Natural killer cell (primary cell): ENCODE measurements around the gene ARL13A. TPM values are rescaled to one million over a fixed set of nuclear protein-coding genes. Genes with fewer than 3 reads are reported as not detected.
A peak's percentile ranks its signal among the peaks of the same experiment; 100 is the strongest.

Experiments
- ATAC-seq, 3 donors: fragments of 150-1000 bp in 2 of 3; fragments of 200-7000 bp in 1 of 3; cut with Tn5 transposase; 1 replicate in 1 of 3; 2 replicates in 2 of 3; pipeline ENCODE4 v1.10.0; 2021; ENCODE audit warnings: mild to moderate bottlenecking in 2 of 3, moderate library complexity in 2 of 3
- DNase-seq, 2 donors: peaks; one replicate each; pipeline versions ENCODE4 v3.0.0 to v3.0.0-alpha.2; 2013 to 2021; ENCODE audit warnings: mixed read lengths in 1 of 2
- H3K27ac ChIP-seq: one replicate; pipeline ENCODE4 v1.5.1; 2013; ENCODE audit warnings: mild to moderate bottlenecking, low read length
- H3K27me3 ChIP-seq: one replicate; pipeline ENCODE4 v1.6.1; 2013; ENCODE audit warnings: low read length; ENCODE audit not compliant: control insufficient read depth, insufficient read depth
- H3K36me3 ChIP-seq: one replicate; pipeline ENCODE4 v1.6.1; 2013; ENCODE audit warnings: low read length; ENCODE audit not compliant: control insufficient read depth, insufficient read depth
- H3K4me1 ChIP-seq: one replicate; pipeline ENCODE4 v1.6.1; 2013; ENCODE audit warnings: low read length; ENCODE audit not compliant: control insufficient read depth, insufficient read depth
- H3K4me3 ChIP-seq: one replicate; pipeline ENCODE4 v1.5.1; 2013; ENCODE audit warnings: low read length
- H3K9me3 ChIP-seq: one replicate; pipeline ENCODE4 v1.6.1; 2013; ENCODE audit warnings: low read length; ENCODE audit not compliant: control insufficient read depth, insufficient read depth
- H3K27ac Mint-ChIP-seq, 2 donors: one replicate each; pipeline ENCODE4 v1.8.0; 2022; ENCODE audit warnings: mild to moderate bottlenecking in 2 of 2, mixed read lengths in 2 of 2, moderate library complexity in 1 of 2
- H3K27me3 Mint-ChIP-seq, 2 donors: one replicate each; pipeline ENCODE4 v1.8.0; 2022; ENCODE audit warnings: low read depth in 2 of 2, mixed read lengths in 2 of 2
- H3K36me3 Mint-ChIP-seq: one replicate; pipeline ENCODE4 v1.8.0; 2022; ENCODE audit warnings: mixed read lengths
- H3K4me1 Mint-ChIP-seq, 2 donors: one replicate each; pipeline ENCODE4 v1.8.0; 2022; ENCODE audit warnings: mixed read lengths in 2 of 2
- H3K4me3 Mint-ChIP-seq: one replicate; pipeline ENCODE4 v1.8.0; 2022; ENCODE audit warnings: mild to moderate bottlenecking, moderate library complexity, mixed read lengths
- H3K9me3 Mint-ChIP-seq, 2 donors: one replicate each; pipeline ENCODE4 v1.8.0; 2022; ENCODE audit warnings: mixed read lengths in 2 of 2
- WGBS: methylation state at CpG from one replicate; pipeline ENCODE4 v1.1.7; 2013; ENCODE audit warnings: missing lambda C conversion rate; ENCODE audit not compliant: insufficient coverage; 5-methylcytosine and 5-hydroxymethylcytosine counted together
- intact Hi-C: fragments of 100-400 bp; cut with micrococcal nuclease; formaldehyde crosslinking; loops from one replicate; pipeline ENCODE4 v1.14.2; 2022
- total RNA-seq, 4 donors: library from RNA; stranded (reverse); fragments of 120-200 nt in 1 of 4; gene quantifications; one replicate each; pipeline versions ENCODE4 v1.2.3 to v1.2.4, GENCODE V29; 2013 to 2022
- TF ChIP-seq, protein P1 (sequence below): fragments of 200-600 bp; IDR thresholded peaks from one replicate; pipeline ENCODE4 v1.8.0; 2022; ENCODE audit warnings: antibody characterized with exemption

ARL13A gene
- total RNA-seq, 3 donors from 2014 or later (not counting 1 experiment from before 2014, with no cell fraction given): not detected

DNA sequence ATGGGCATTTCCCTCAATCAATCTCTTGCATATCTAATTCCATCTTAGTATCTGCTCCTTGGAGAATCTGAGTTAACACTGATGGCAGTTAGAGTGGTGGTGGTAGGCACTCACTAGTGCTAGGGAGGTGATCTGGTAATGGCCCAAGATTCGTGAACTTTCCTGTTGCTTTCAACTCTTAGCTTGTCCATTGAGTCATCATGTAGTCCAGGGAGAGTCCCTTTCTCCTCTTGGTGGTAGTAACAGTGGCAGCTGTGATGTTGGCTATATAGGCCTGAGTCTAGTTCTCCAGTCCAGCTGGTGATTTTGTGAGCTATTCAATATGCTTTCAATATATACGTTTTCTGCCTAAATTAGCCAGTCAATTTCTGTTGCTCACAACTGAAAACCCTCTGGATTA is 33.7 kb upstream of the ARL13A start:
- Histone ChIP-seq H3K27me3 (no peaks in the 10 kb centered on the region), H3K4me1 (no peaks in the 10 kb centered on the region), H3K9me3 (no peaks in the 10 kb centered on the region), H3K27ac (no peak overlapping the region), H3K4me3 (no peak overlapping the region), H3K36me3 (no peaks in the 10 kb centered on the region)
- no peak overlapping the region for H3K27ac Mint-ChIP-seq
- no peaks in the 10 kb centered on the region for H3K9me3 Mint-ChIP-seq
- ATAC-seq (no peak), DNase-seq (no peak)
- H3K4me3 Mint-ChIP-seq: no peak overlapping the region
- TF ChIP-seq, protein P1, sequence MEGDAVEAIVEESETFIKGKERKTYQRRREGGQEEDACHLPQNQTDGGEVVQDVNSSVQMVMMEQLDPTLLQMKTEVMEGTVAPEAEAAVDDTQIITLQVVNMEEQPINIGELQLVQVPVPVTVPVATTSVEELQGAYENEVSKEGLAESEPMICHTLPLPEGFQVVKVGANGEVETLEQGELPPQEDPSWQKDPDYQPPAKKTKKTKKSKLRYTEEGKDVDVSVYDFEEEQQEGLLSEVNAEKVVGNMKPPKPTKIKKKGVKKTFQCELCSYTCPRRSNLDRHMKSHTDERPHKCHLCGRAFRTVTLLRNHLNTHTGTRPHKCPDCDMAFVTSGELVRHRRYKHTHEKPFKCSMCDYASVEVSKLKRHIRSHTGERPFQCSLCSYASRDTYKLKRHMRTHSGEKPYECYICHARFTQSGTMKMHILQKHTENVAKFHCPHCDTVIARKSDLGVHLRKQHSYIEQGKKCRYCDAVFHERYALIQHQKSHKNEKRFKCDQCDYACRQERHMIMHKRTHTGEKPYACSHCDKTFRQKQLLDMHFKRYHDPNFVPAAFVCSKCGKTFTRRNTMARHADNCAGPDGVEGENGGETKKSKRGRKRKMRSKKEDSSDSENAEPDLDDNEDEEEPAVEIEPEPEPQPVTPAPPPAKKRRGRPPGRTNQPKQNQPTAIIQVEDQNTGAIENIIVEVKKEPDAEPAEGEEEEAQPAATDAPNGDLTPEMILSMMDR: no peak
- intact Hi-C loops: no loop called here
- H3K36me3 Mint-ChIP-seq: no peaks in the 10 kb centered on the region
- no peaks in the 10 kb centered on the region for H3K4me1 Mint-ChIP-seq
- H3K27me3 Mint-ChIP-seq: peaks cover 10 to 16% of the 10 kb centered on the region in 2 donors
- WGBS: 100% methylated on average over 1 of the region's 2 CpGs

DNA sequence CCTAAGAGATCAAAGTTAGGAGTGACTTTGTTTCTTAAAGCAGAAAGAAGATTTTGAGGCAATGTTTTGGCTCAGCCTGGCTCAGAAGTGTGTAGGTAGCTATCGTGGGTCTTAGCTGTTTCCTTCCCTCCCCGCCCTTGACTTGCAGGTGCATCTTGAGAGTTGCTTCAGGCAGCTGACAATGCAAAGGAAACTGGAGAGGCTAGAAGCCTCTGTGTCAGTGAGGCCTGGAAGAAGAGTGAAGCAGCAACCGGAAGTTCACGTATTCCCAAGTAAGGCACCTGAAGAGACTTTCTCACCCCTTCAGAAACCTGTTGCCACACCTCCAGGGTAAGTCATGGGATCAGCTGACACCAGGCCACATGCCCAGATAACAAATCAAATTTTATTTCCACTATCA is 30.2 kb upstream of the ARL13A start:
- Histone ChIP-seq H3K9me3 (no peaks in the 10 kb centered on the region), H3K4me3 (no peak overlapping the region), H3K36me3 (no peaks in the 10 kb centered on the region), H3K27ac (no peak overlapping the region), H3K27me3 (no peaks in the 10 kb centered on the region), H3K4me1 (no peaks in the 10 kb centered on the region)
- no peaks in the 10 kb centered on the region for H3K9me3 Mint-ChIP-seq
- no peaks in the 10 kb centered on the region for H3K36me3 Mint-ChIP-seq
- ATAC-seq: no peak
- TF ChIP-seq, protein P1: no peak
- DNase-seq: peak in 1 of 2 donors; percentile 17
- H3K4me1 Mint-ChIP-seq: no peaks in the 10 kb centered on the region
- H3K4me3 Mint-ChIP-seq: no peak overlapping the region
- 78% methylated on average over 4 of the region's 4 CpGs for WGBS
- intact Hi-C loops: no loop called here
- peaks cover 0 to 2% of the 10 kb centered on the region in 2 donors for H3K27me3 Mint-ChIP-seq
- no peak overlapping the region for H3K27ac Mint-ChIP-seq

DNA sequence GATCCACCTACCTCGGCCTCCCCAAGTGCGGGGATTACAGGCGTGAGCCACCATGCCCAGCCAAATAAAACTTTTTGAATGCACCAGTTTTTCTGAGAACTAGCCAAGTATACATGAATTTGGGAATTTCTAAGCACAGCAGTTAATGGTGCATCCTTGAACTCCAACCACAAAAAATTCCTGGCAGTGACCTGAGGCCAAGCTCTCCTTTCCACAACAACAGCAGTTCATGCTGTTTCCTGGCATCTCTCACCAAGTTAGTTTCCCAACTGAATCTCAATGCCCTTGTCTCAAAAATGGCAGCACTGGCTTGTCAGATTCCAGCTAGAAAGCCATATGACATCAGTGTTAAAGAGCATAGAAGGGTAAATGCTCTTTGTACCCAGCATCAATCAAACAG is 24.9 kb upstream of the ARL13A start:
- no peaks in the 10 kb centered on the region for H3K4me1 ChIP-seq
- Mint-ChIP-seq H3K9me3 (no peaks in the 10 kb centered on the region), H3K4me1 (no peaks in the 10 kb centered on the region), H3K36me3 (no peaks in the 10 kb centered on the region), H3K27ac (no peak overlapping the region), H3K4me3 (no peak overlapping the region), H3K27me3 (peaks cover 0 to 2% of the 10 kb centered on the region in 2 donors)
- 98% methylated on average over 3 of the region's 3 CpGs for WGBS
- H3K36me3 ChIP-seq: no peaks in the 10 kb centered on the region
- no peak for ATAC-seq
- TF ChIP-seq, protein P1: no peak
- H3K9me3 ChIP-seq: no peaks in the 10 kb centered on the region
- intact Hi-C loops: no loop called here
- H3K27ac ChIP-seq: no peak overlapping the region
- H3K4me3 ChIP-seq: no peak overlapping the region
- DNase-seq: no peak
- no peaks in the 10 kb centered on the region for H3K27me3 ChIP-seq

DNA sequence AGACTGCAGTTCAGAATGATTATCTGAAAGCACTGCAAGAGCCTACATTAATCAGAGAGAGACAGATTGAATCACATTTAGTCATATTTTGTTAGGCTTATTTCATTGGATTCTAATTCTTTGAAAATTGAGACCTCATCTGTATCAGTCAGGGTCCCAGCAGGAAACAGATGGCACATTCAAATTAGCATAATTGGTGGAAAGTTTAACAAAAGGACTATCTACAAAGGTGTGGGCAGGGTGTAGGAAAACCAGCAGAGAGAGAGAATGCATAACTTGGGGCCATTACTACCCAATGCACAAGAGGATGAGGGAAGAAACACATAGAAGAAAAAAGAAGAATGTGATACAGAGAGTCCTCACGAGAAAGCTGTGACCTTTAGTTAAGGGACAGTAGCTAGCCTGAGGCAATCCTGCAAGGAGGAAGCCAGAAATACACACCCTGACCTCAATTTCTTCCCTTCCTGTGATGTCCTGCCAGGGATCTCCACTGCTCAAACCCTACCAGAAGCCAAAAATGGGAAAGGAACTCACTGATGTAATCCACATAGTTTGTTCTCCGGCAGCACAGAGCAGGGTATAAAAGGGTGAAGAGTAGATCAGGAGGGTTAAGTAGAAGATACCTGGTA is 23.1 kb upstream of the ARL13A start:
- intact Hi-C loops: no loop called here
- no CpG with 5 or more reads among the region's 2 CpGs for WGBS
- no peak overlapping the region for H3K27ac Mint-ChIP-seq
- TF ChIP-seq, protein P1: no peak
- H3K4me1 ChIP-seq: no peaks in the 10 kb centered on the region
- no peaks in the 10 kb centered on the region for H3K36me3 ChIP-seq
- no peaks in the 10 kb centered on the region for H3K9me3 ChIP-seq
- ATAC-seq: no peak
- no peak for DNase-seq
- H3K36me3 Mint-ChIP-seq: no peaks in the 10 kb centered on the region
- no peak overlapping the region for H3K4me3 ChIP-seq
- H3K4me3 Mint-ChIP-seq: no peak overlapping the region
- H3K27me3 Mint-ChIP-seq: peaks cover 0 to 2% of the 10 kb centered on the region in 2 donors
- H3K4me1 Mint-ChIP-seq: no peaks in the 10 kb centered on the region
- H3K9me3 Mint-ChIP-seq: no peaks in the 10 kb centered on the region
- H3K27ac ChIP-seq: no peak overlapping the region
- H3K27me3 ChIP-seq: no peaks in the 10 kb centered on the region
